Fibroblast of villous mesenchyme (primary cell): Measurements from ENCODE around the gene SCMH1. TPM values are rescaled to one million over a fixed set of nuclear protein-coding genes. Genes with fewer than 3 reads are reported as not detected.

ENCODE experiments used
- DNase-seq: peaks from one replicate; pipeline ENCODE4 v3.0.0-alpha.2; 2010; ENCODE audit warnings: low read depth
- H3K4me3 ChIP-seq: 2 replicates; pipeline ENCODE4 v1.5.1; 2011; ENCODE audit warnings: low read depth, mild to moderate bottlenecking, low read length
- CTCF ChIP-seq: IDR thresholded peaks from 2 replicates; pipeline ENCODE4 v1.5.1; 2012; ENCODE audit warnings: low read depth, mild to moderate bottlenecking, low read length; ENCODE audit not compliant: insufficient read depth
- total RNA-seq: library from RNA; depleted of rRNA; stranded (reverse); fragments of >200 nt; gene quantifications from 2 replicates; pipeline ENCODE4 v1.2.3, GENCODE V29; 2012

Gene SCMH1
- total RNA-seq, 1 donor, result 19.4 TPM

GRCh38 chr1:41169799-41170180 is 72.3 kb downstream of the SCMH1 start:
- no peak overlapping the region for H3K4me3 ChIP-seq
- TF ChIP-seq CTCF, result no peak
- DNase-seq, result no peak

- no peak overlapping the region for H3K4me3 ChIP-seq
- DNase-seq, result no peak
- TF ChIP-seq CTCF, result no peak
These were observed 72.9 kb downstream of the SCMH1 start for GRCh38 chr1:41169066-41169798.

- no peak overlapping the region for H3K4me3 ChIP-seq
- no peak for TF ChIP-seq CTCF
- no peak for DNase-seq
These were observed 74.4 kb downstream of the SCMH1 start for GRCh38 chr1:41167667-41168066.

- H3K4me3 ChIP-seq, result no peak overlapping the region
- TF ChIP-seq CTCF, result no peak
- no peak for DNase-seq
These were observed 77.4 kb downstream of the SCMH1 start for GRCh38 chr1:41164727-41165126.

GRCh38 chr1:41162441-41162840 is 79.7 kb downstream of the SCMH1 start:
- no peak for TF ChIP-seq CTCF
- no peak overlapping the region for H3K4me3 ChIP-seq
- DNase-seq, result no peak

GRCh38 chr1:41161846-41162245 is 80.3 kb downstream of the SCMH1 start:
- no peak overlapping the region for H3K4me3 ChIP-seq
- no peak for TF ChIP-seq CTCF
- DNase-seq, result no peak
